ENCODE measurements around the gene IKZF1. TPM values are rescaled to one million over a fixed set of nuclear protein-coding genes. Genes with fewer than 3 reads are reported as not detected.

The IKZF1 gene
- total RNA-seq, 1 experiment from 2014 or later: 0.77 TPM

DNA sequence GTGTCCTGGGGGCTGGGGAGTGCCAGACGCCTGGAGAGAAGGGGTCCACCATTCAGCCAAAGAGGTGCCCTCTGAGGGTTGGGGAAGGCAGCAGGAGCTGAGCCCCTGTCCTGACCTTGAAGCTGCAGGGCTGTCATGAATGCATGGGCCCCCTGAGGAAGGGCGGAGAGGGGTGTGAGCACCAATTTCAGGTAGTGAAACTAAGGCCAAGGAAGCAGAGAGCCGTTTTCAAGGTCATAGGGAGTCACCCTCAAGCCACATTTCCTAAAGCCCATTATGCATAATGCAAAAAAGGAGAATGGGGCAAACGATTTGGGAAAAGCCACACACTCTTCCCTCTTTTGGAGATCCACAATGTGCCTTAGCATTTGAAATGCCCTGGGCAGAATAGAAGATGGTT lies 108.5 kb downstream of the IKZF1 start:
- in situ Hi-C loops (cut with HindIII; ENCODE audit: low pct_unique_long_range_greater_than_20kb, low sequenced_read_pairs): no loop called here

GRCh38 chr7:50413561-50413960 lies 109.0 kb downstream of the IKZF1 start:
- Histone ChIP-seq H3K27ac (ENCODE audit: low read length) (no peak overlapping the region), H3K4me3 (ENCODE audit: low read depth in 2 of 2, low read length in 2 of 2) (no peak overlapping the region), H3K27me3 (ENCODE audit: control insufficient read depth, insufficient read depth, low read length) (no peaks in the 10 kb centered on the region), H3K4me1 (ENCODE audit: control insufficient read depth, insufficient read depth, low read length) (no peaks in the 10 kb centered on the region), H3K9me3 (ENCODE audit: control insufficient read depth, insufficient read depth, low read depth, low read length) (no peaks in the 10 kb centered on the region), H3K36me3 (ENCODE audit: control insufficient read depth, insufficient read depth, low read length) (no peaks in the 10 kb centered on the region)
- POLR2A ChIA-PET: no interaction called here
- no TSS peak for BruUV-seq (replicated peaks)
- ATAC-seq: no peak
- intact Hi-C loops (cut with micrococcal nuclease; ENCODE audit: unreplicated experiment) (no loop called here), in situ Hi-C loops (cut with HindIII; ENCODE audit: low pct_unique_long_range_greater_than_20kb, low sequenced_read_pairs) (no loop called here)
- TF ChIP-seq SIN3A (IDR thresholded peaks at IDR 0.05; ENCODE audit: borderline replicate concordance, insufficient read depth, low read depth, low read length) (no peak), REST (IDR thresholded peaks at IDR 0.05; ENCODE audit: insufficient read depth in 1 of 2, low read depth in 2 of 2, low read length in 1 of 2) (no peak), POLR2AphosphoS5 (IDR thresholded peaks at IDR 0.05; ENCODE audit: low read depth, low read length) (no peak), CTCF (IDR thresholded peaks at IDR 0.05) (no peak), TCF7L2 (IDR thresholded peaks at IDR 0.05; ENCODE audit: low read depth, low read length) (no peak)
- CTCF ChIA-PET: no interaction called here
- DNase-seq (ENCODE audit: low read depth, low spot score): no peak

More for the DNA sequence above, 108.5 kb downstream of the IKZF1 start:
- BruUV-seq (replicated peaks): no TSS peak
- no peak overlapping the region for H3K27ac ChIP-seq (ENCODE audit: low read length)
- no peaks in the 10 kb centered on the region for H3K9me3 ChIP-seq (ENCODE audit: control insufficient read depth, insufficient read depth, low read depth, low read length)
- no peaks in the 10 kb centered on the region for H3K27me3 ChIP-seq (ENCODE audit: control insufficient read depth, insufficient read depth, low read length)
- H3K4me3 ChIP-seq (ENCODE audit: low read depth in 2 of 2, low read length in 2 of 2): no peak overlapping the region
- ChIA-PET CTCF (no interaction called here), POLR2A (no interaction called here)
- DNase-seq (ENCODE audit: low read depth, low spot score): no peak
- TF ChIP-seq REST (IDR thresholded peaks at IDR 0.05; ENCODE audit: insufficient read depth in 1 of 2, low read depth in 2 of 2, low read length in 1 of 2) (no peak), TCF7L2 (IDR thresholded peaks at IDR 0.05; ENCODE audit: low read depth, low read length) (no peak), POLR2AphosphoS5 (IDR thresholded peaks at IDR 0.05; ENCODE audit: low read depth, low read length) (no peak), SIN3A (IDR thresholded peaks at IDR 0.05; ENCODE audit: borderline replicate concordance, insufficient read depth, low read depth, low read length) (no peak), CTCF (IDR thresholded peaks at IDR 0.05) (no peak)
- H3K36me3 ChIP-seq (ENCODE audit: control insufficient read depth, insufficient read depth, low read length): no peaks in the 10 kb centered on the region
- ATAC-seq: no peak
- intact Hi-C loops (cut with micrococcal nuclease; ENCODE audit: unreplicated experiment): no loop called here
- H3K4me1 ChIP-seq (ENCODE audit: control insufficient read depth, insufficient read depth, low read length): no peaks in the 10 kb centered on the region
